Right atrium auricular region (tissue), 2 donors: ENCODE results near the gene RPP25. TPM values are rescaled to one million over a fixed set of nuclear protein-coding genes. Genes with fewer than 3 reads are reported as not detected.
"Not testable (repeated sequence)": the region's sequence is repeated elsewhere in the genome, so short reads cannot be mapped to it uniquely, and the experiment has no call there.

Source experiments
- DNase-seq: peaks from one replicate; pipeline ENCODE4 v3.0.0-alpha.2; 2019; ENCODE audit warnings: low spot score
- H3K27ac ChIP-seq, 2 donors: fragments of 200-600 bp; sonication (generic); 1 replicate in 1 of 2; 2 replicates in 1 of 2; pipeline ENCODE4 v1.5.1; 2016 to 2019
- H3K27me3 ChIP-seq, 2 donors: fragments of 200-600 bp; sonication (generic); one replicate each; pipeline versions ENCODE4 v1.5.1 to v1.6.0; 2017 to 2019
- H3K36me3 ChIP-seq: fragments of 200-600 bp; sonication (generic); one replicate; pipeline ENCODE4 v1.5.1; 2016
- H3K4me1 ChIP-seq, 2 donors: fragments of 200-600 bp; sonication (generic); one replicate each; pipeline versions ENCODE4 v1.5.1 to v1.6.0; 2017 to 2019
- H3K4me3 ChIP-seq, 2 donors: fragments of 200-600 bp; sonication (generic); 1 replicate in 1 of 2; 2 replicates in 1 of 2; pipeline ENCODE4 v1.5.1; 2017 to 2019; ENCODE audit warnings: mild to moderate bottlenecking in 1 of 2, moderate library complexity in 1 of 2
- H3K9me3 ChIP-seq, 2 donors: fragments of 200-600 bp; sonication (generic); one replicate each; pipeline ENCODE4 v1.5.1; 2019
- total RNA-seq, 2 donors: library from RNA; depleted of rRNA; stranded (reverse); fragments of >200 nt; gene quantifications; one replicate each; pipeline ENCODE4 v1.1.0, GENCODE V29; 2016
- TF ChIP-seq, protein P1 (sequence below), 2 donors: fragments of 200-600 bp; sonication (generic); IDR thresholded peaks; one replicate each; pipeline ENCODE4 v1.5.1; 2019; ENCODE audit warnings: antibody characterized with exemption in 2 of 2

RPP25 gene
- total RNA-seq, 2 donors from 2014 or later, result 4.3 to 9.4 TPM

DNA sequence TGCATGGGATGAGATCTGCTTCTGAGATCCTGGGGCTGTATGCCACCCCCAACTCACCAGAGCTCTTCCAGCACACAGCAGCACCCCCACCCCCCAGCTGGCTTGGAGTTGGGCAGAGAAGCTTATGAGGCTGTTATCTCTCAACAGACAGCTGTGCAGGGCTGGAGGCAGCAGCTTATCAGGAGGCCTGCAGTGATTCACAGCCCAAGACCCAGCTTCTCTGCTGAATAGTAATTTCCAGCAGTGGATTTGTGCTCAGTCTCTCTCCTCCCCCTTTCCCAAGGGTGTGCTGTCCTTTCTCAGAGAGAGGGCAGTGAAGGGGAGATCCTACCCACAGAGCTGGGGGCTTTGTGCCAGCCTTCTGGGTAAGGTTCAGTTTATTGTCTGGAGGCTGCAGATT is 2.1 kb downstream of the RPP25 start:
- Histone ChIP-seq H3K36me3 (no peaks in the 10 kb centered on the region), H3K9me3 (no peaks in the 10 kb centered on the region), H3K27ac (peak overlapping the region in 1 of 2 donors; percentile 74), H3K27me3 (no peaks in the 10 kb centered on the region), H3K4me3 (peak overlapping the region in 1 of 2 donors; percentile 66), H3K4me1 (peaks cover 0 to 57% of the 10 kb centered on the region in 2 donors)
- no peak for DNase-seq
- TF ChIP-seq, protein P1, sequence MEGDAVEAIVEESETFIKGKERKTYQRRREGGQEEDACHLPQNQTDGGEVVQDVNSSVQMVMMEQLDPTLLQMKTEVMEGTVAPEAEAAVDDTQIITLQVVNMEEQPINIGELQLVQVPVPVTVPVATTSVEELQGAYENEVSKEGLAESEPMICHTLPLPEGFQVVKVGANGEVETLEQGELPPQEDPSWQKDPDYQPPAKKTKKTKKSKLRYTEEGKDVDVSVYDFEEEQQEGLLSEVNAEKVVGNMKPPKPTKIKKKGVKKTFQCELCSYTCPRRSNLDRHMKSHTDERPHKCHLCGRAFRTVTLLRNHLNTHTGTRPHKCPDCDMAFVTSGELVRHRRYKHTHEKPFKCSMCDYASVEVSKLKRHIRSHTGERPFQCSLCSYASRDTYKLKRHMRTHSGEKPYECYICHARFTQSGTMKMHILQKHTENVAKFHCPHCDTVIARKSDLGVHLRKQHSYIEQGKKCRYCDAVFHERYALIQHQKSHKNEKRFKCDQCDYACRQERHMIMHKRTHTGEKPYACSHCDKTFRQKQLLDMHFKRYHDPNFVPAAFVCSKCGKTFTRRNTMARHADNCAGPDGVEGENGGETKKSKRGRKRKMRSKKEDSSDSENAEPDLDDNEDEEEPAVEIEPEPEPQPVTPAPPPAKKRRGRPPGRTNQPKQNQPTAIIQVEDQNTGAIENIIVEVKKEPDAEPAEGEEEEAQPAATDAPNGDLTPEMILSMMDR (IDR thresholded peaks at IDR 0.05), result no peak

DNA sequence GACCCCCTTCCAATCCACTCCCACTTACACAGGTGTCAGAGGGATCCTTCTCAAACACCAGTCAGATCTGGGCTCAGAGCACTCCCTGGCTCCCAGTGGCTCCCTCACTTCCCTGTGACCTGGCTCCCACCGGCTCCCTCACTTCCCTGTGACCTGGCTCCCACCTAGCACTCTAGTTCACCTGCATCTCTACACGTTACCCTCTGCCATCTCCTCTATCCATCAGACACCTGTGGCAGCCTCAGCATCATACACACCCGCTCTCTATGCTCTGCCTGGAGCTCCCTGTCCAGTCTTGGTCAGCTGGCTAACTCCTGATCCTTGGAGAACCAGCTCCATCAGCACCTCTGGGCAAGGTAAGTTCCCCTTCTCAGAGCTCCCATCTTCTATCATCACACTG is 5.6 kb downstream of the RPP25 start:
- Histone ChIP-seq H3K4me1 (peaks cover 0 to 27% of the 10 kb centered on the region in 2 donors), H3K9me3 (no peaks in the 10 kb centered on the region), H3K27me3 (no peaks in the 10 kb centered on the region), H3K4me3 (no peak overlapping the region), H3K36me3 (no peaks in the 10 kb centered on the region), H3K27ac (no peak overlapping the region)
- TF ChIP-seq, protein P1 (IDR thresholded peaks at IDR 0.05), result no peak
- no peak for DNase-seq

DNA sequence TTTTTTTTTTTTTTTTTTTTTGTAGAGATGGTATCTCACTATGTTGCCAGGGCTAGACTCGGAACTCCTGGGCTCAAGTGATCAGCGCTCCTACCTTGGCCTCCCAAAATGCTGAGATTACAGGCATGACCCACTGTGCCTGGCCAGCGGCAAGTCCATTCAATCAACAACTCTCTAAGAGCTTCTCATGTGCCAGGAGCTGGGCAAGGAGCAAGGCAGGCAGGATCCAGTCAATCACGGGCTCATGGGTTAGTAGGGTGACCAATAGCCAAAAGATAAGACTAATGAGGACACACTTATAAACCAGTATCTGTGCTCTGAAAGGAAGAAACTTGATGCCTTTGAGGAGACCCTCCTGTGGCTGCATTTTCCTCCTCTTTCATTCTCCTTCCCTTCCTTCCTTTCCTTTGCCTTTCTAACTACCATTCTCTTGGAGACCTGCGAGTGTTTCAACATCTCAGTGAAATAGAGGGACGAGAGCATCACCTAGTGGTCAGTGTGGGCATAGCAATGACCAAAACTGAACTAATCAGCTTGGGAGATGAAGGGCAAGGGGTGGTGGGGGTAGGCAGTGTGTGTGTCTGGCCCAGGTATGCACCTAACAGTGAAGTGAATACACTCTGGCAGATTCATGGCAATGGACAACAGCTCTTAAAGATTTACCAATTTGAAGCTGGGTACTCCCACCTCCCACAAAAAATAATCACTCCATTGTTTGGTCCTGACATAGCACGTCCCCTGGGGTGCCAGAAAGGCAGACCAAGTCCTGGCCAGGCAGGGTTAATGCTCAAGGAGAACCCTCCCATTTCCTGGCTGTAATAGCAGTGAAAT is 6.3 kb downstream of the RPP25 start:
- TF ChIP-seq, protein P1 (IDR thresholded peaks at IDR 0.05), result peak; percentile 98 to 99
- Histone ChIP-seq H3K4me3 (no peak overlapping the region), H3K4me1 (peaks cover 0 to 19% of the 10 kb centered on the region in 2 donors), H3K27me3 (no peaks in the 10 kb centered on the region), H3K9me3 (no peaks in the 10 kb centered on the region), H3K27ac (no peak overlapping the region), H3K36me3 (no peaks in the 10 kb centered on the region)
- peak; percentile 86 for DNase-seq

DNA sequence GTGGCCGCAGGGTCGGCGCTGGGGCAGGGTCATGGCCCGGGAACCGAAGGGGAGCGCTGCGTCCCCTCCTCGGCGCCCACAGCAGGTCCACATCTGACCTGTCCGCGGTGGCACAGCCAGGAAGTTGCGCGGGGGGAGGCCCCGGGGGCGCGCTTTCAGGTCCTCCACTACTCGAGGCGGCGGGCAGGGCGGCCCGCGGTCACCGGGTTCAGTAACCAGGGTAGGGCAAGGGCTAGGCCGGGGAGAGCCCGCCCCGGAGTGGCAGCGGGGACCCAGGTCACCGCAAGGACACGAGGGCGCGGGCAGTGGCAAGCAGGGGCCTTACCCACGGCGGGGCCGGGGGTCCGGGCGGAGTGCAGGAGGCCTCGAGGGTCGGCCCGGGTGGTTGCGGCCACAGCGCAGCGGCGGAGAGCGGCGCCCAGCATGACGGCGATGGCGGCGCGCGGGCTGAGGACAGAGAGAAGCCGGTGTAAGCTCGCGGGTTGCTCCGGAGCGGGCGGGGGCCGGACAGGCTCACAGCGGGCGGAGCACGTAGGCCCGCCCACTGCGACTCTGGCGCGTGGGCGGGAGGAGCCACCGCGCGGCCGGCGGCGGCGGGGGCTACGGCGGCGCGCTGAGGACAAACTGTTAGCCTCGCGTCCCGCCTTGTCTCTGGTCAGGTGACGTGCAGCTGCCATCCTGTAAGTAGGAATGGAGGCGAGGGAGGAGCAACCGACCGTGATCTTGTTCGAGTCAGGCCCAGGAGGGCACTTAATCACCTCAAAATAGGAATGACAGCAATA is 18.8 kb downstream of the RPP25 start, which contains the start of gene COX5A:
Gene COX5A, minus strand, starts transcription at position 484 of the 782 bp plus-strand sequence. Its CDS starts 59 bp downstream, at position 425.
- Histone ChIP-seq H3K36me3 (no peaks in the 10 kb centered on the region), H3K27me3 (no peaks in the 10 kb centered on the region), H3K27ac (peak within 1 kb of the TSS; percentile 97 to 98), H3K4me3 (peak within 1 kb of the TSS; percentile 91 to 97), H3K9me3 (no peaks in the 10 kb centered on the region), H3K4me1 (peaks cover 0 to 40% of the 10 kb centered on the region in 2 donors)
- peak; percentile 97 for DNase-seq
- TF ChIP-seq, protein P1 (IDR thresholded peaks at IDR 0.05), result no peak

DNA sequence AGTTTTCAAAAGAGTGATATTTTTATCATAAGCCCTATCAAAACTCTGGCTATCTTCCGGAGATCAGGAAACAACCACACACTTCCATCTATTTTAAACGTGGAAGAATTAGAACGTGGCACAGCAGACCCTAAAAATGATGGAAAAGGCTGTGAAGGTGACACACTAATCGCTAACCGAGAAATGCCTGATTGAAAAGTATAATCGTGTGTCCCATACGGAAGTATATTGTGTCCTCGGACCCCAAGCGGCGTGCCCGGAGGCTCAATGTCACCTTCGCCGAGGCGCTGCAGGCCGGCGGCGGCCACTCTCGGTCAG is 19.3 kb downstream of the RPP25 start:
- no peak for DNase-seq
- Histone ChIP-seq H3K27me3 (no peaks in the 10 kb centered on the region), H3K9me3 (no peaks in the 10 kb centered on the region), H3K4me1 (peaks cover 0 to 40% of the 10 kb centered on the region in 2 donors), H3K4me3 (peak overlapping the region; percentile 91 to 97), H3K27ac (peak overlapping the region; percentile 97 to 98), H3K36me3 (no peaks in the 10 kb centered on the region)
- TF ChIP-seq, protein P1 (IDR thresholded peaks at IDR 0.05), result no peak

DNA sequence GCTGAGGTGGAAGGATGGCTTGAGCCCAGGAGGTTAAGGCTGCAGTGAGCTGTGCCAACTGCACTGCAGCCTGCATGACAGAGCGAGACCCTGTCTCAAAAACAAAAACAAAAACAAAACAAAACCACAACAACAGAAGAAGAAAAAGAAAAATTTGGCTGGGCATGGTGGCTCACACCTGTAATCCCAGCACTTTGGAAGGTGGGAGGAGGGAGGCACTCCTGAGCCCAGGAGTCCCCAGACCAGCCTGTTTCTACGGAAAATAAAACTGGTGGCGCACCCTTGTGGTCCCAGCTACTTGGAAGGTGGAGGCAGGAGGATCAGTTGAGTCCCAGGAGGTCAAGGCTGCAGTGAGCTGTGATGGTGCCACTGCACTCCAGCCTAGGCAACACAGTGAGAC is 21.4 kb downstream of the RPP25 start:
- H3K4me3 ChIP-seq, DNase-seq, H3K9me3 ChIP-seq, H3K36me3 ChIP-seq, H3K27me3 ChIP-seq: not testable (repeated sequence)
- Histone ChIP-seq H3K4me1 (peaks cover 0 to 40% of the 10 kb centered on the region in 2 donors), H3K27ac (peak overlapping the region in 1 of 2 donors; percentile 5)
